HG03342 (cell line): ENCODE data around the gene MYL12B.

Experiments used
- ATAC-seq: cut with Tn5 transposase; IDR thresholded peaks from one replicate; pipeline ENCODE4 v1.9.1; 2021; ENCODE audit warnings: mild to moderate bottlenecking, moderate library complexity; ENCODE audit not compliant: unreplicated experiment

MYL12B gene

GRCh38 chr18:3234457-3234856 is 27.5 kb upstream of the MYL12B start:
- no peak for ATAC-seq

GRCh38 chr18:3235846-3236245 is 26.1 kb upstream of the MYL12B start:
- no peak for ATAC-seq

GRCh38 chr18:3236470-3236869 is 25.5 kb upstream of the MYL12B start:
- ATAC-seq = no peak

DNA sequence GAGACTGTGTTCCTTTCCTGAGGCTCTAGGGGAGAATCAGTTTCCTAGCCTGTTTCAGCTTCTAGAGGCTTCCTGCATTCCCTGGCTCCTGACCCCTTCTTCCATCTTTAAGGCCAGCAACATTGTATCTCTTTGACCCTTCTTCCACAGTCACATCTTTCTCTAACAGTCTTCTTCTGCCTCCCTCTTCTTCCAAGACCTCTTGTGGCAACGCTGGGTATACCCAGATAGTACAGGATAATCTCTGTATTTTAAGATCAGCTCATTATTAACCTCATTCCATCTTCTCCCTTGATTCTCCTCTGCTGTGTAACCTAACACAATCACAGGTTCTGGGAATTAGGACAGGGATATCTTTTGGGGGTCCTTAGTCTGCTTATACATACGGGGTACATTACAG is 23.2 kb upstream of the MYL12B start:
- ATAC-seq = no peak

GRCh38 chr18:3245185-3245564 is 16.8 kb upstream of the MYL12B start:
- ATAC-seq = no peak

DNA sequence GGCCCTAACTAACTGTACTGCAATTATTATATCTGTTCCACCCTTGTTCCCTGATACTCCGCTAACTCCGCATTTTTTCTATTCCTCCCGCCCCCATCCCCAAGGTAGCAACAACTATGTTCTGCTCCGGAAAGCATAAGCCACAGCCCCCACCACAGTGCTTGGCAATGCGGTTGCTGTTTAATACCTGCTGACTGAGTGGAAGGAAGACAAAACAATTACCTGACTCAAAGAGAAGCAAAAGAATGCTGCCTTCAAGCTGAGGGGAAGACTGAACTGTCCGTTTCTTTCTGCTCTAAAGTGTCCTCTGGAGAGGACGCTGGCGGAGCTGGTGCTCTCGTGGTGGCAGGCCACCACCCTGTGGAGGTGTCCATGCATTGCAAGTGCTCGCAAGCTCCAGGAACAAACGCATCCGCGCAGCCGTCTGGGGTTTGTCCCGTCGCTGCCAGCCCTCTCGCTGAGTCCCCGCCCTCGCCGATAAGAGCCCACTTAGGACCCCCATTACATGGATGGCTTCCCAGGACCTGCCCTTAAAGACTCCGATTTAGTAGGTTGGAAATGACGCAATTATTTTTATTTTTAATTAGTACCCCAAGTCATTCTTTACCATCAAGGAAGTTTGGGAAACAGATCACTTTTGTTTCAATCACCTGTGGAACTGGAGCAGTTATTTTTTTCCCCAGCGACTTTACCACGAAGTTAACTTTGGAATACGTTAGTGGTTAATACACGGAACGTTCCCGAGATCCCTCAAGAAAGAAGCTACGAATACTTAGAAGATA is 15.9 kb upstream of the MYL12B start:
- ATAC-seq = peak; percentile 48

GRCh38 chr18:3246635-3247239 is 15.2 kb upstream of the MYL12B start:
- ATAC-seq = no peak

DNA sequence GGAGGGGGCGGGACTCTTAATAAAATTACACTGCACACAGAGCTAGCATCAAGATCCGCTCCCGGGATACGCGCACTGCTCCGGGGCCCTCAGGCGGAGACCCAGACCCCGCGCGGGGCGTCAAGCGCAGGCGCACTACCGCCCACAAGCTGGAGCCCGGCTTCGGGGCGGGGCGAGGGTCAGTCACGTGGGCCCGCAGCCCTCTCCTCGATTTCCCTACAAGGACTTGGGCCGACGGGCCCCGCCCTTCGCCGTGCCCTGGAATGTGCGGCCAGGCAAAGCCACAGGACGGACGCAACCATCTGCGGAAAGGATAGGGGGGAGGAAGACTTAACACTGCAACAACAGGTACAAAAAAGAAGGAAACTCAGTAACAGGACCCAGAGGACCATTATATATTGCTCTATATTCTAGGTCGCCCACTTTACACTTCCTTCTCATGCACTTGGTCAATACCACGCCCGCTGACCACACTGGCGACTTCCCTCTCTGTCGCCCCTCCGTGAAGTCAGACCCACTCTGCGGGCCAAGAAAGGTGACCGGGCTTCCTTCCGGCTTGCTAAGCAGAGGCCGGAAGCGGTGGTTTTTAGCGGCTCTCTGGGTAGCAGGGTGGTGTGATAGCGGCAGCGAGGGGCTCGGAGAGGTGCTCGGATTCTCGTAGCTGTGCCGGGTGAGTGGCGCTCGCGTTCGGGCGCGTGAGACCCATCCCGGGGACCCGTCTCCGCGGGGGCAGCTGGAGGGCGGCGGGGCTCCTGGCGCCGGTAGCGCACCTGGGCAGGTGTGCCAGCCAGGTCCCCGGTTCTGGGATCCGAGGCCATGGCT is 14.5 kb upstream of the MYL12B start, which contains the start of gene MYL12A:
TSS of gene MYL12A (plus strand) at position 562 of the 822 bp plus-strand sequence. CDS start 5,447 bp downstream, outside the sequence.
- ATAC-seq = peak; percentile 80

DNA sequence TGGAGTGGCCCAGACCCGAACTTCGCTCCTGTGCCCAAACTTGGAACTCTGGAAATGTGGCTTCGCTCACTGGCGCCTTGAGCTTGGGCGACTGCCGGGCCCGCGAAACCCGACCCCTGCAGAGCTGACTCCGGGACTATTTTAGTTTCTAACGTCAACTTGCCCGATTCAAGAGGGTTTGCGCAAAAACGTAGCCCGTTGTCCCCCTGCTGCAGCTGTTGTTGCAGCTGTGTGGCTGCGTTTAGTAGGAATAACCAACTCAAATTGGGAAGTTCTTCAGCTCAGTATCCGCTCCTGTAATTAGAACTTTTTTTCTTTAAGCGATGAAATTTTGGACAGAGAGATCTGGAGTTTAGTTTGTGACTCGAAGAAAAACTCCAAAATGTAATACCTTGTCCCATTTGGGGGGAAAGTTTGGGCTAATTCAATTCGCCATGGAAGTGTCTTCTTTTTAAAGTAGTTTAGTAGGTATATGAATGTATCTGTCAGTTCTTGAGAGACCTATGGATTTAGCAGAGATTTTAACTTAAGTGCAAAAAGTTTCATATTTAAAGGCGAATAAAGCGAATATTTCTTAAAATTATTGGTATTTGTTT is 13.8 kb upstream of the MYL12B start:
- ATAC-seq = no peak

- ATAC-seq = peak; percentile 20
Observed at GRCh38 chr18:3248658-3249359, 13.1 kb upstream of the MYL12B start.

DNA sequence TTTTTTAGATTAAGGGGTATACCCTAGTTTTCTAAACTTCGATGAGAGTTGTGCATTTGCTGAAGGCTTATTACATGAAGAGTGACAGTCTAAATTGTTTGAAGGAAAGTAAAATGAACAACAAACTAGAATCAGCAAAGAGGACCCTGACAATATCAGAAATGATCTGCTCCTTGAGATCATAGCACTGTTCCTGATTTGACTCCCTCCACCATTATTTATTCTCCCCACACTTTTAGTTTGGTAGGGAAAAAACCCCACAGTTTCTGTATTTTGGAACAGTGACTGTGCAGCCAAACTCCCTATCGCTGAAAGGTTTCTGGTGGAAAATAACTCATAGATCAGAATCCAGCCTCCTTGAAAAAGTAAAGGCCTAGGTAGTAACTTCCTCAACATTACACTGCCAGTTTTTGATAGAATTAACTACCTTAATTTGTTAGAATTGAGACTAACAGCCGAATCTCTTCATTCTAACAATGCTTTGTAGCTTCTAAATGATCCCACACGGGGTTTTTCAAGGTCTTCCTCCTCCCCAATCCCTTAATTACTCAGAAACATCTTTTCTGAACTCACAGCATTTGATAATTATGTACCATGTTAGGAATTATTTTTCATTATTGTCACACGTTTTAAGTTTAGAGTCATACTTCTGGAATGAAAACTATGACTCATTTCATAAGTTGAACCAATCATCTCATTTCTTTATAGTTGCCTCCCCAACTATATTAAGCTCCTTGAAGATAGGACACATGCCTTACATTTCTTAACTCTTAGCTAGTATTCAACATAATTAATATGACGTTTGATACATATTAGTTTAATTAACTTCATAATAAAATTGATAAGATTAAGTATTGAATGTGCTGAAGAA is 11.5 kb upstream of the MYL12B start:
- no peak for ATAC-seq

GRCh38 chr18:3251249-3251962 is 10.5 kb upstream of the MYL12B start:
- ATAC-seq = no peak

DNA sequence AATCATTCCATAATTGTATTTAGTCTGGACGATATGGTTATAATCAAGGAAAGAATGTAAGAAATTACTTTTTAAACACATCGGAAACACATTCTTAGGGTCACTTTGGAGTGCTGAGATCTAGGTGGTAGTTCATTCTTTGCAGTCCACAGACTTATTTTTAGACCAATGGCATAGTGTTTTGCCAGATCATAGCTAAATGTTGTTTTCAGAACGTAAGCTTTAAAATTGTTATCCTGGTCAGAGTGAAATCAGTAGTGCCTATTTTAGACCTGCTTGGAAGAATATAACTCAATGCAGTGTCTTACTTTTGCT is 10.0 kb upstream of the MYL12B start:
- no peak for ATAC-seq

GRCh38 chr18:3252843-3253242 is 9.1 kb upstream of the MYL12B start:
- no peak for ATAC-seq

DNA sequence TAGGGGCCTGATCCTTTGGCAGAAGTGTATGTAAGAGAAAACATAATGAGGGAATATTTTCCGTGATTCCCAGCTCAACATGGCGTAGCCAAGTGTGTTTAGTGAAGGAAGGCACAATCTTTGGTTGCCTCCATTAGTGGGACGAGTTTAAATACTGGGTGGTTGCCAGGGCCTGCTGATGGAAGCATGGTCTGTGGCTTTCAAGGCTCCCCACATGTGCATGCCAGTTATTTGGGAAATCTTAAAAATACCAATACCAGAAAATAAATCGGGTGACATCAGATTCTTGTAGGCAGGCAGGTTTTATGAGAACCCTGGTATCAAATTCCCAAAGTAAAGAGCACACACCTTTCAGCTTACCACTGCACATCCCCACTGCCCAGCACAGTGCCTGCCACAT is 7.2 kb upstream of the MYL12B start:
- ATAC-seq = no peak

- ATAC-seq = no peak
Observed at GRCh38 chr18:3255611-3256165, 6.2 kb upstream of the MYL12B start.

- ATAC-seq = no peak
Observed at GRCh38 chr18:3256693-3257626, 5.0 kb upstream of the MYL12B start.

DNA sequence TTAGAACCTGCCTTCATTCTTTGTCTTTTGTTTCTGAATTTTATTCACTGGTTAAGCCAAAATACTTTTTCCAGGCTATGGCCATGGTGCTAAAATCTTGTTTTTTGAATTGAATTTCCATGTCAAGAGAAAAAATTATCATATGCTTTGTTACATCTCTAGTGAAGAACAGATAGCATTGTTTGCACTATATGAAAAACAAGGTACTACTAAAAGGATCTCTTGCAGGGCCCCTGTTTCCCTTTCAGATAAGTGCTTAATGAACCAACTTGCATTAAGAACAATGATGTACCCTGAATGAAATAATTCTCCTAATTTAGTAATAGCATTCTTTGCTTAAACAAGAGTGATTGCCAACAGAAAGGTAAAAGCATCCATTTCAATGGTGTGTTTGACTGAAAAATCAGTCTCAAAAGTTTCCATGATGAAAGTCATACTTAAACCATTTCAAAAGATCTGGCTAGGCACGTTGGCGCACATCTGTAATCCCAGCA is 4.3 kb upstream of the MYL12B start:
- ATAC-seq = no peak
